Neural cell (in vitro differentiated cells): ENCODE data around the gene GALNT2.

ENCODE experiments used
- EP300 ChIP-seq: fragments of 450-650 bp; conservative IDR thresholded peaks from 2 replicates; pipeline ENCODE4 v1.6.1; 2014; ENCODE audit warnings: antibody characterized with exemption, mild to moderate bottlenecking, moderate library complexity; ENCODE audit not compliant: poor library complexity, severe bottlenecking
- POLR2AphosphoS5 ChIP-seq: IDR thresholded peaks from 2 replicates; pipeline ENCODE4 v1.6.1; 2012
- SMC3 ChIP-seq: fragments of 450-650 bp; conservative IDR thresholded peaks from 2 replicates; pipeline ENCODE4 v1.6.1; 2014; ENCODE audit warnings: antibody characterized with exemption, mild to moderate bottlenecking, moderate library complexity; ENCODE audit not compliant: poor library complexity
- TAF1 ChIP-seq: IDR thresholded peaks from 2 replicates; pipeline ENCODE4 v1.6.1; 2012; ENCODE audit warnings: low read depth
- TF ChIP-seq, protein P1 (sequence below): fragments of 450-650 bp; IDR thresholded peaks from 2 replicates; pipeline ENCODE4 v1.5.1; 2014; ENCODE audit warnings: antibody characterized with exemption, mild to moderate bottlenecking, moderate library complexity; ENCODE audit not compliant: poor library complexity, severe bottlenecking
- TF ChIP-seq, protein P2 (sequence below): IDR thresholded peaks from 2 replicates; pipeline ENCODE4 v1.6.1; 2012; ENCODE audit warnings: borderline replicate concordance

DNA sequence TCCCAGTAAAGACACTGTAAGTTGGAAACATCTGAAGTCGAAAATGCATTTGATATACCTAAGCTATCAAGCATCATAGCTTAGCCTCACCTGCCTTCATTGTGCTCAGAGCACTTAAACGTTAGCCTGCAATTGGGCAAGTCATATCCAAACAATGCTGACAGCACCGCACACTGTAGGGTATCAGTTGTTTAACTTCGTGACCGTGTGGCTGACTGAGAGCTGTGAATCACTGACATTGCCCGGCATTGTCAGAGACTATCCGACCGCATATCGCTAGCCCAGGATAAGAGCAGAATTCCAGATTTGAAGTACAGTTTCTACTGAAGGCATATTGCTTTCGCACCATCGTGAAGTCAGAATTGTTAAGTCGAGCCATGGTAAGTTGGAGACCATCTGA lies 41.5 kb downstream of the GALNT2 start:
- TF ChIP-seq SMC3 (no peak), EP300 (no peak), TAF1 (no peak), POLR2AphosphoS5 (no peak)
- TF ChIP-seq, protein P1, sequence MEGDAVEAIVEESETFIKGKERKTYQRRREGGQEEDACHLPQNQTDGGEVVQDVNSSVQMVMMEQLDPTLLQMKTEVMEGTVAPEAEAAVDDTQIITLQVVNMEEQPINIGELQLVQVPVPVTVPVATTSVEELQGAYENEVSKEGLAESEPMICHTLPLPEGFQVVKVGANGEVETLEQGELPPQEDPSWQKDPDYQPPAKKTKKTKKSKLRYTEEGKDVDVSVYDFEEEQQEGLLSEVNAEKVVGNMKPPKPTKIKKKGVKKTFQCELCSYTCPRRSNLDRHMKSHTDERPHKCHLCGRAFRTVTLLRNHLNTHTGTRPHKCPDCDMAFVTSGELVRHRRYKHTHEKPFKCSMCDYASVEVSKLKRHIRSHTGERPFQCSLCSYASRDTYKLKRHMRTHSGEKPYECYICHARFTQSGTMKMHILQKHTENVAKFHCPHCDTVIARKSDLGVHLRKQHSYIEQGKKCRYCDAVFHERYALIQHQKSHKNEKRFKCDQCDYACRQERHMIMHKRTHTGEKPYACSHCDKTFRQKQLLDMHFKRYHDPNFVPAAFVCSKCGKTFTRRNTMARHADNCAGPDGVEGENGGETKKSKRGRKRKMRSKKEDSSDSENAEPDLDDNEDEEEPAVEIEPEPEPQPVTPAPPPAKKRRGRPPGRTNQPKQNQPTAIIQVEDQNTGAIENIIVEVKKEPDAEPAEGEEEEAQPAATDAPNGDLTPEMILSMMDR, result no peak
- TF ChIP-seq, protein P2, sequence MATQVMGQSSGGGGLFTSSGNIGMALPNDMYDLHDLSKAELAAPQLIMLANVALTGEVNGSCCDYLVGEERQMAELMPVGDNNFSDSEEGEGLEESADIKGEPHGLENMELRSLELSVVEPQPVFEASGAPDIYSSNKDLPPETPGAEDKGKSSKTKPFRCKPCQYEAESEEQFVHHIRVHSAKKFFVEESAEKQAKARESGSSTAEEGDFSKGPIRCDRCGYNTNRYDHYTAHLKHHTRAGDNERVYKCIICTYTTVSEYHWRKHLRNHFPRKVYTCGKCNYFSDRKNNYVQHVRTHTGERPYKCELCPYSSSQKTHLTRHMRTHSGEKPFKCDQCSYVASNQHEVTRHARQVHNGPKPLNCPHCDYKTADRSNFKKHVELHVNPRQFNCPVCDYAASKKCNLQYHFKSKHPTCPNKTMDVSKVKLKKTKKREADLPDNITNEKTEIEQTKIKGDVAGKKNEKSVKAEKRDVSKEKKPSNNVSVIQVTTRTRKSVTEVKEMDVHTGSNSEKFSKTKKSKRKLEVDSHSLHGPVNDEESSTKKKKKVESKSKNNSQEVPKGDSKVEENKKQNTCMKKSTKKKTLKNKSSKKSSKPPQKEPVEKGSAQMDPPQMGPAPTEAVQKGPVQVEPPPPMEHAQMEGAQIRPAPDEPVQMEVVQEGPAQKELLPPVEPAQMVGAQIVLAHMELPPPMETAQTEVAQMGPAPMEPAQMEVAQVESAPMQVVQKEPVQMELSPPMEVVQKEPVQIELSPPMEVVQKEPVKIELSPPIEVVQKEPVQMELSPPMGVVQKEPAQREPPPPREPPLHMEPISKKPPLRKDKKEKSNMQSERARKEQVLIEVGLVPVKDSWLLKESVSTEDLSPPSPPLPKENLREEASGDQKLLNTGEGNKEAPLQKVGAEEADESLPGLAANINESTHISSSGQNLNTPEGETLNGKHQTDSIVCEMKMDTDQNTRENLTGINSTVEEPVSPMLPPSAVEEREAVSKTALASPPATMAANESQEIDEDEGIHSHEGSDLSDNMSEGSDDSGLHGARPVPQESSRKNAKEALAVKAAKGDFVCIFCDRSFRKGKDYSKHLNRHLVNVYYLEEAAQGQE, result no peak
